Measurements from ENCODE around the gene BANP. TPM values are rescaled to one million over a fixed set of nuclear protein-coding genes. Genes with fewer than 3 reads are reported as not detected.
"Not testable (repeated sequence)": the region's sequence is repeated elsewhere in the genome, so short reads cannot be mapped to it uniquely, and the experiment has no call there.

BANP gene
- total RNA-seq, 1 donor from 2014 or later = 23.3 TPM

DNA sequence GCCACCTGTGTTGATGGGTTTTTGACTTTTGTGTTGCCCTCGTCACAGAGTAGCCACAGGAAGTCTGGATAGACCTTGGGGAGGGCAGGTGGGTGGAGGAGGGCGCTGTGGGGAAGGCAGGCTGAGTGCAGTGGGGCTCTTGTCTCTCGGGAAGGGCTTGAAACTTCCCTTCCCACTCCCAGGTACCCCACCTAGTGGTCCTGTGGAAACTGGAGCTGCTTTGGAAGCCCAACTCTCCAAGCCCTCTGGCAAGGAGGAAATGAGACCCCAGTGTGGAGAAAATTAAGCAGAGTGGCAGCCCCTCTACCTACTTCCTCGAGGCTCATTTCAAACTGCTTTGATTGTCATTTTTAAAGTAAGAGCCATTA, 24.1 kb upstream of the BANP start:
- DNase-seq = no peak

DNA sequence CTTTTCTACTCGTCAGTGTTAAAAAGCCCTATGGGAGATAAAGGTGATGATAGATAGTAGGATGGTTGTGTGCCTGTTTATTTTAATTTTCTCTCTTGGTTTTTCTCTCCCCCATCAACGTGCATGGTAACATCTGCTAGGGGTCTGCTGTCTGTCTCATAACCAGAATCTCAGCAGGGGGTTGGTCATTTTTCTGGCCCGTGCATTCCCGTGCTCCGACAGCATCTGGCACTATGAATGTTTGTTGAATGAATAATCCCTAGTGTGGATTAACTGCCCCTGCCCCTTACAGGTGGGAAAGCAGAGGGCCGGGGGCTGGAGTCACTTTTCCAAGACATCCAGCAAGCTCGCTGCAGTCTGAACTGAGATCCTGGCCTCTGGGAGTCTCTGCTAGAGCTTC, 21.2 kb upstream of the BANP start:
- DNase-seq = no peak

DNA sequence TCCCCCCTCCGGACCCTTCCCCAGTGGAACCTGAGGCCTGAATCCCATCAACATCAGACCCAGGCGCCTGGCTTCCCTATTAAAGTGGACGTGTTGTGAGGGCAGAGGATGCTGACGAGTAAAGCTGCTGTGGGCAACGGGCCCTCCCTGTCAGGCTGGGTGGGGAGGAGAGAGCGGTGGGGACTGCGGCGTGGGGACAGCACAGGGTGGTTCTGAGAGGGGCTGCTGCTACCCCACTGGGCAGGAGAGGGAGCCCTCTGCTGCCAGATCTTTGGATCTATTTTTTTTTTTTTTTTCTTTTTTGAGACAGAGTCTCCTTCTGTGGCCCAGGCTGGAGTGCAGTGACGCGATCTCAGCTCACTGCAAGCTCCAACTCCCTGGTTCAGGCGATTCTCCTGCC, 20.8 kb upstream of the BANP start:
- no peak for DNase-seq

DNA sequence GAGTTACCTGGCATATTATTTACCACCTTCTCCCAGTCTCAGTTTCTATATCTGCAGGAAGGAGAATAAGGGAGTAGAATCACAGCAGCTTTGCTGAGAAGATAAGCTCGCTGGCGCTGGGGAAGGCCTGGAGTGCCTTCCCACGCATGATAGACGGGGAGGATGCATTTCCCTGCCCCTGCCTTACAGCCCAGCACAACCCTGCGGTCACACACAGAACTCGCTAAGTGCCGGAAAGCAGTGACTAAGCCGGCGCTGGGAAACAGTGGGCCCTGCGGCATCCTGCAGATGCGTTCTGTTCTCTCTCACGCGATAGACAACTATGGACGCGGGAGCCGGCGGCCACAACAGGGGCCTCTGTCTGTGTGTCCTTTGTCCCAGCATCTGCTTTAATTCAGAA, 19.7 kb upstream of the BANP start:
- no peak for DNase-seq

DNA sequence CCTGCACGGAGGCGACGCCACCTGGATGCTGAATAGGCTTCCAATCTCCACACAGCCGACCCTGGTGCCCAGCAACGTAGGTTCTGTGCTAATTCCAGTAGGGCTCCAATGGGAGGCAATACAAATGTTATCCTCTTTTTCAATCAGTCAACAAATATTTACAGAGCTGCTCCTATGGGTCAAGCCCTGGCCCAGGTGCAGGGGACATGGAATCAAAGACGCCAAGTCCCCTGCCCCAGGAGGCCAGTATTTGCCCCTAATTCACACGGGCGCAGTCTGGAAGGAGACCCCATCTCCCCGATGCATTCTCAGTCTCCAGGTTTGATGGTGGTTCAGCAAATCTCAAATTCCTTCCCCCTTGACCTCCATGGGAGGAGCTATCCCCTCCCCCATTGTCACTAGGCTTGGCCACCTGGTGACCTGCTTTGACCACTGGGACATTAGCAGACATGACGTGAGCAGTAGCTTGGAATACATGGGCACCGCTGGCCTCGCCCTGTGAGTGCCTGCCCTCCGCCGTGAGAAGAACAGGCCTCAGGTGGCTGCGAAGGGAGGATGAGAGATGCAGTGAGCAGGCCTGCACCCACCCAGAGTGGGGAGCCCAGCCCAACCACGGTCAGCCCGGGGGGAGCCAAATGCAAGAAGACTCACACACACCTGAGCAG, 18.6 kb upstream of the BANP start:
- DNase-seq = not testable (repeated sequence)

DNA sequence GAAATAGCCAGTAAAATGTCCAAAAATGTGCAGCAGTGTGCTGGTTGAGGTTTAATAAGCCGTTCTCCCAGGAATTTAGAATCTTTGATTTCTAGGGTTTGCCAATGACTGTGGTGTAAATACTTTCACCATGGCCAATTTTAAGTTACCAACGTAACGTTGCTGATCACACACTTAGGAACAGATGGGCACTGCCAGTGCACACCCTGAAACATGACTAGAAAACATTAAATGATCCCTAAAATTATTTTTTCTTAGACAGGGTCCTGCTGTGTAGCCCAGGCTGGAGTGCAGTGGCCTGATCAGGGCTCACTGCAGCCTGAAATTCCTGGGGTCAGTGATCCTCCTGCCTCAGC, 18.1 kb upstream of the BANP start:
- no peak for DNase-seq

DNA sequence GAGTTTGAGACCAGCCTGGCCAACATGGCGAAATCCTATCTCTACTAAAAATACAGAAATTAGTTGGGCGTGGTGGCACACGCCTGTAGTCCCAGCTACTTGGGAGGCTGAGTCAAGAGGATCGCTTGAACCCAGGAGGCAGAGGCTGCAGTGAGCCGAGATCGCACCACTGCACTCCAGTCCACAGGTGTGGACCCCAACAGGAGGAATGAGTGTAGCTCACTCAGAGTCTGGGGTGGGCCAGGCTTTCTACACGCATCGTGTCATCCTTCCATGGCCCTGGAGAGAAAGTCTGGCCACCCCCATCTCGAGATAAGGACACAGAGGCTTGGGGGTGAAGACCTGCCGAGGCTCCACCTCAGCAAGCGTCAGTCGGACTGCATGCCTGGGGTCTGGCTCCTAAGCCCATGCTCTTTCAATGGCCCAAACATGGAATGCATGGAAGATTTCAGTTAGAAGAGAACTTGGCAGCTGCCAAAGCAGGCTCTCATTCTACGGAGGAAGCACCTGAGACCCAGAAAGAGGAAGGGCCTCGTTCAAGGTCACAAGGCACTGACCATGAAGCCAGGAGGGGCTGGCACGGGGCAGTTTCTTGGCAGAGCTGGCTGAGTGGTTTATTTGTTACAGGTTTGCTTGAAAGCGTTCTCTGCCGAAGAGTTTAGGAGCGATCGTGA, 16.3 kb upstream of the BANP start:
- not testable (repeated sequence) for DNase-seq

DNA sequence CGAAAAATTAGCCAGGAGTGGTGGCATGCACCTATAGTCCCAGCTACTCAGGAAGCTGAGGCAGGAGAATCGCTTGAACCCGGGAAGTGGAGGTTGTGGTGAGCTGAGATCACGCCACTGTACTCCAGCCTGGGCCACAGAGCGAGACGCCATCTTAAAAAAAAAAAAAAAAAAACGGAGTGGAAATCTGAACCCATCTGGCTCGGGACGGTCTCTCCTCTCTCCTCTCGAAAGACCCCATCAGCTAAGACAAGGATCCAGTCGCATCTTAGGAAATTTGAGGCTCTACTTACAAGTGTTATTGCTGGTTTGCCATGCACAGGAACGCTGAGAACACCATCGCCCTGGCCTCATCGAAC, 15.2 kb upstream of the BANP start:
- DNase-seq = not testable (repeated sequence)

DNA sequence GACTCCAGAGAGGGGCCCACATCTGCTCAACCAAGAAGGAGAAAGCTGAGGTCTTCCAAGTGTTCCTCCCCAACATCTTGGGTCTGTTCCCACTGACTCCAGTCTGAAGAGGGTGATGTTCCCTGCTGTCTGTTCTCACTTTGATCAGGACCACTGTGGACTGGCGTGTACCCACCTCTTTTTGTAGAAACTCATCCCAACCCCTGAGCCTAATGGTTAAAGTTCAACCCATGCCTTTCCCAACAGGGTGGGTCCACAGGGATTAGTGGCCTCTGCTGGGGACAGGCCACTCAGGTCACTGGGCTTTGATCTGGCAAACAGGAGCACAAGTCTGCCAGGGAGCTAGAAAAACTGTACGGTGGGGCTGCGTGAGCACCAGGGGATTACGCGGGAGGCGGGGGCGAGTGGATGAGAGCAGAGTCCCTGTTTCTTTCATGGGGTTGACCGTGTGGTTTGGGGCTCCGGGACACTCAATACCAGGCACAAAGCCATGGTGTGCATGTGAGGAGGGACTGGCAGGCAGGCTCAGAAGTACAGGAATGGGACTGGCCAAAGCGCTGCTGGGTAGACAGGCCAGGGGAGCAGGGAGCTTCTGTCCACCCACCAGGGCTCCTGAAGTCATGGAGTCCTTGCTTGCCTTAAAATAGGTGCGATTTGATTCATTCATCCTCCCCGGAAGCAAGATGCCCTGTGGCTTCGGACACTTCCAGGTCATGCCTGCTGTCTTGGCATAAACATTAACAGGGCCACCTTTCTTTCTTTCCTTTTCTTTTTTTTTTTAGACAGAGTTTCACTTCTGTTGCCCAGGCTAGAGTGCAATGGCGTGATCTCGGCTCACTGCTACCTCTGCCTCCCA, 14.6 kb upstream of the BANP start, which contains the start of gene CA5A:
CA5A (minus strand) TSS at position 155 of the 856 bp plus-strand sequence; CDS start at position 76, 79 bp downstream.
- DNase-seq = no peak

DNA sequence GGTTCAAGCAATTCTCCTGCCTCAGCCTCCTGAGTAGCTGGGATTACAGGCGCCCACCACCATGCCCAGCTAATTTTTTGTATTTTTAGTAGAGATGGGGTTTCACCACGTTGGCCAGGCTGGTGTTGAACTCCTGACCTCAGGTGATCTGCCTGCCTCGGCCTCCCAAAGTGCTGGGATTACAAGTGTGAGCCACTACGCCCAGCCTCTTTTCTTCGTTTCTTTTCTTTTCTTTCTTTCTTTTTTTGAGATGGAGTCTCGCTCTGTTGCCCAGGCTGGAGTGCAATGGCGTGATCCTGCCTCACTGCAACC, 14.0 kb upstream of the BANP start:
- not testable (repeated sequence) for DNase-seq

DNA sequence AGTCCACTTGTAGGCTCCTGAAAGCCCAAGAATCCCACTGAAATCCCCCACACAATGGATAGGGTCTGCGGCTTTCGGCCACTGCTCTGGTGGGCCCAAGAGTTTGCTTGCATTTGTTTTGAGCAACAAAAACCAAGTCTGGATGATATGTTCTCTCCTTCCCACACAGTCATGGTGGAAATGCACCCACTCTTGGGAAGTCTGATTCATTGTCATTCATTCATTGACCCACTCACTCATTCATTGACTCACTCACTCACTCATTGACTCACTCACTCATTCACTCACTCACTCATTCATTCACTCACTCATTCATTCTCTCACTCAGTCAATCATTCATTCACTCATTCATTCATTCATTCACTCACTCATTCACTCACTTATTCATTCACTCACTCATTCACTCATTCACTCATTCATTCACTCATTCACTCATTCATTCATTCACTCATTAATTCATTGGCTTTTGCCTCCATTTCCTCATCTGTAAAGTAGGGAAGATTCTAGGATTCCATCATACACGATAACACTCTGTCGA, 12.8 kb upstream of the BANP start:
- no peak for DNase-seq

DNA sequence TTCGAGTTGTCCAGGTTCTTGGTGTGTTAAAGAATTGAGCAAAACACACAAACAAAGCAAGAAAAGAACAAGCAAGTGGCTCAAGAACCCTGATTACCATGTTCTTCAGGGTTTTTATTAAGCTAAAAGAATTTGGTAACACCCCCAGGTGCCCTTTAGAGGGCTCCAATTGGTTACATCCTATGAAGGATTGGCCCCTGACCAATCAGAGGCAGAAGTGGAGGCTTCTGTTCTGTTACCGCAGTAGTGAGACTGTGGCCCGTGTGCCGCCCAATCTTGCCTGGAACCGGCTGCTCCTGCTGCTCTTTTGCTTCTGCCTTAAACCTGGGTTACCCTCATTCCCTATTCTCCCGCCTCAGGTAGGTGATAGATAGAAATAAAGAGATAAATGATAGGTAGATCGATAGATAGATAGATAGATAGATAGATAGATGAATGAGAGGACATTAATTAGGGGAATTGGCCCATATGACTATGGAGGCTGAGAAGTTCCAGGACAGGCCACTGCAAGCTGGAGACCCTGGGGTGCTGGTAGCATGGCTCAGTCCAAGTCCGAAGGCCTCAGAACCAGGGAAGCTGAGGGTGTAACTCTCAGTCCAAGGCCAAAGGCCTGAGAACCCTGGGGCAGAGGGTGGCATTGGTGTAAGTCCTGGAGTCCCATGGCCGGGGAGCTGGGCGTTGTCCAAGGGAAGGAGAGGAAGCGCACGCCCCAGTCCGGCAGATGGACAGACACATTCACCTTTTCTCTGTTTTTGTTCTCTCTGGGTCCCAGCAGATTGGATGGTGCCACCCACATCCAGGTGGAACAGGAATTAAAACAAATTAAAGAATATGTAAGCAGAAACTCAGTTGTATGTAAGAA, 11.4 kb upstream of the BANP start:
- DNase-seq = no peak

DNA sequence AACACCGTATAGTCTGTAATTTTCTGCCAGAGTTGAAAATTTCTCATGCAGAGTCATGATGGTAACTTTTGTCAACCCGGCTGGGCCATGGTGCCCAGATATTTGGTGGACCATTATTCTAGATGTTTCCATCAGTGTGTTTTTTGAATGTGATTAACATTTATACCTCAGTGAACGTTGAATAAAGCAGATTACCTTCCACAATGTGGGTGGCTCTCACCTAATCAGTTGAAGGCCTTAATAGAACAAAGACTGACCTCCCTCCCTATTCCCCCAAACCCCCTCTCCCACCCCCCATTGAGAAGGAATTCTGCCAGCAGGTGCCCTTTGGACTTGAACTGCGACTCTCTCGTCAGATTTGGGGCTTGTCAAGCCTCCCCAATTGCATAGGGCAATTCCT, 8.6 kb upstream of the BANP start:
- no peak for DNase-seq

DNA sequence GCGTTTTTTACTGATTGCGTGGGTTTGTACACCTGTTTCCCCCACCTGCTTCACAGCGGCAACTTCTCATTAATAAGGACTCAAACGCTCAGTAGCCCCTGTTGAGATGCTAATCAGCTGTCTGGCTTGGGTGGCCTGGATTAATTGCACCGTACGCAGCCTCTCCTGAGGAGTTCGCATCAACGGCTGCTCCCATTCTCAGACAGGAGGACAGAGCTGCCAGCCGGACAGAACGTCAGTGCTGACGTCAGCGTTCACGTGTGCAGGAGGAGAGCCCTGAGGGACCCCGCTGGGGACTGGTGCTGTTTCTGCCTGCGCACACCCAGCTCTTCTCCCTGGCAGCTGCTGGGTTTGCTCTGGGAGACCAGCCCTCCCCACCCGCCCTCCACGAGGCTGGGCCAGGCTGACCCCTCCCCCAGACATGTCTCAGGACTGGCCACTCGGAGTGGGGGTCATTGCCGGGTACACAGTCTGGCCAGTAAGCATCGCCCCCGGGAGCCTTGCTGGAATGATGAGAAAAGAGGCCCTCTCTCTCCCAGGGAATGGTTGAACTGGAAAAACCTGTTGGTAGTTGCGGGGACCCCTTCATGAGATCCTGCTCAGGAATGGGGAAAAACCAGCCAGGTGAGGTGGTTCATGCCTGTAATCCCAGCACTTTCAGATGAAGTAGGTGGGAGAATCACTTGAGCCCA, 5.7 kb upstream of the BANP start:
- DNase-seq = no peak

DNA sequence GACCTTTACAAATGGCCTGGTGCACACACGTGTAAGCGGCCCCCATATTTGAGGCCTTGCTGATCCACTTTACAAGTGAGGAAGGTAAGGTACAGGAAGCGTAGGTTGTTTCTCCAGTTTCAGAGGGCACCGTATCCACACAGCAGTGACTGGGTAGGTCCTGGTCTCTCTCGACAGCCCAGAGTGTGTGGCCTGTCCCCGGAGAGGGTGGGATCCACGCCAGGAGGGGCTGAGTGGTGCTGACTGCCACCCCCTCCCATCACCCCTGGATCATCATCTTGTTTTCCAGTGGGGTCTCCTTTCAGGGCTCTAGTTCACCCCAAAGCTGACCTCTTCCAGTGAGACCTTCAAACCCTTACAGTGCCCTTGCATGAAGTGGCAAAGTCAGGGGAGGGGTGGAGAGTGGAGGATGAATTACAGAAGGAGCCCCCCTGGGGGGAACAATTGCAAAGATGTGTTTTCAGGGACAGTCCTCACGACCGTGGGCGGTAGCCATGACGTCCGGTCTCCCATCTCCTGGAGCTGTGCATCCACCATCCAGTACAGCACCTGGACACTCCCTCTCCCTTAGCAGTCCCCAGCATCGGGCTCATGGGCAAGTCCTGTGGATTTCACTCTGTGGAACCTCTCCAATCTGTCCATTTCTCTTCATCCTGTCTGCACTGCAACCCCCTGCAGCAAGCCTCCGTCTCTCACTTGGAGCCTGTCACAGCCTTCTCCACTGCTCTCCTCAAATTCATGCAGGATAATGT, 4.5 kb upstream of the BANP start:
- DNase-seq = no peak

DNA sequence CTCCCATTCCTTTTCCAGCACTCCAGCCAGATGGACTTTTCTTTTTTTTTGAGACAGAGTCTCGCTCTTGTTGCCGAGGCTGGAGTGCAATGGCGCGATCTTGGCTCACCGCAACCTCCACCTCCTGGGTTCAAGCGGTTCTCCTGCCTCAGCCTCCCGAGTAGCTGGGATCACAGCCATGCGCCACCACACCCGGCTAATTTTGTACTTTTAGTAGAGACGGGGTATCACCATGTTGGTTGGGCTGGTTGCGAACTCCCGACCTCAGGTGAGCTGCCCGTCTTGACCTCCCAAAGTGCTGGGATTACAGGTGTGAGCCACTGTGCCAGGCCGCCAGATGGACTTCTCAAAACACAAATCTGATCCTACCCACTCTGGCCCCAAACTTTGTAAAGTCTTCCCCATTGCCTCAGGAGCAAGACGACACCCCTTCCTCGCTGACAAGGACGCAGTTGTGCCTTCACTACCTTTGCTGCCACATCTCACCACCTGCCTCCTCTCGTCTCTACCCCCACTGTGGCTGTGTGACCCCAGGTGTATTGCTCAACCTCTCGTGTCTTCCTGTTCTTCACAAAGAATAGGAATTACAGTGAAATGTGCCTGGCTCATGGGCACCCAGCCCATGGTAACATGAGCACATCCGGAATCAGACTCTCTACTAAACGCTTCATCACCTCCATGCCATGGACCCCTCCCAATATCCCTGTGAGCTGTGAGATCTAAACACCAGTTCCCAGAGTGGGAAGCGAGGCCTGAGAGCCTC, 3.7 kb upstream of the BANP start:
- DNase-seq = no peak

DNA sequence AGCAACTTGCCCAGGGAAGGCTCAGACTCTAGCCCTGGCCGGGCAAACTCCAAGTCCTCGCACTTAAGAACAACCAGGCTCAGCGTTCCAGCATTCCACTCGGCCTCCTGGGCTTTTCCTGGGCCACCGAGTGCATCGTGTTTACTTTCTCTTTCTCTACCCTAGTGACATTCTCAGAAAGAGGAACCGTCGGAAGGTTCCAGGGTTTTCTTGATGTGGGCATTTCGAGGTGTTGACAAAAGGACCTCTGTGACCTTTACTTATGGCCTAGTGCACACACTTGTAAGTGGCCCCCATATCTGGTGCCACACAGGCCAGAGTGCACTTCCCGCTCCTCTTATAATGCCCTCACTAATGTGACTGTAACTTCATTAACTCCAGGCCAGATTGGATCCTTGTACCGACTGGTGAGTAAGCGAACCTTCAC, 3.1 kb upstream of the BANP start:
- DNase-seq = no peak

DNA sequence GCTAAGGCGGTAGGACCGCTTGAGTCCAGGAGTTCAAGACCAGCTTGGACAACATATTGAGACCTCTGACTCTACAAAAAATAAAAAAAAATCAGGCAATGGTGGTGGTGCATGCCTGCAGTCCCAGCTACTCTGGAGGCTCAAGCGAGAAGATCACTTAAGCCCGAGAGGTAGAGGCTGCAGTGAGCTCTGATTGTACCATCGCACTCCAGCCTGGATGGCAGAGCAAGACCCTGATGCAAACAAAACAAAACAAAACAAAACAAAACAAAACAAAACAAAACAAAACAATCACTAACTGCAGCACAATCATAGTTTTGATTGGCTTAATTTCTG, 2.5 kb upstream of the BANP start:
- no peak for DNase-seq

DNA sequence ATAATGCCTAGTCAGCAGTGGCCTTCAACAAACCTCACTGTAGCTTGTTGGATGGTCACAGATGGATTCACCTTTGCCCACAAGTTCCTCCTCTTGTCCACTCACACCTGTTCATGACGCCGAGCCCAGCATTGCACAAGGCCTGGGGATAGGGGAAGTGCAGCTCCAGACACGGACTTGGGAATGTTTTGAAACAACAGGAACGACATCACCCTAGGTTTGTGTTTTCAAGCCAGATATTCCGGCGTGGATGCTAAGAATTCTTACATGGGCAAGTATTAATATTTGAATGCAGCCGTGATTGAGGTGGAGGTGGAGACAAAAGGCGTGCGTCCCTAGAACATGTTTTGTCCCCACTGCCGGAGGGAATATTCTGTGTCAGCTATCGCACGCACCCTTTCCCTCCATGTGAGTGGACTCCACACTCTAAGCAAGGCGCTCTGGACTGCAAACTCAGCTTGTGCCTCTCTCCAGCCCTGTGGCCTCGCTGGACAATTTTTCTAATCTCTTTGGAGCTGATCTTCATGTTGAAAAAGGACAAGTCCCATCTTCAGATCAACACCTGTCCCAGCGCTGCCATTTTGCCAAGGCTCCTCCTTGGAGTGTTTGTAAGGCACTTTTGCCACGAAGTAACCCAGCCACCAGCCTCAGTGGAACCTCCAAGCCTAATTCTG, 2.0 kb upstream of the BANP start:
- no peak for DNase-seq
